Right renal pelvis (tissue), 4 donors: ENCODE results near the gene FSTL4. TPM values are rescaled to one million over a fixed set of nuclear protein-coding genes. Genes with fewer than 3 reads are reported as not detected.
A peak's percentile ranks its signal among the peaks of the same experiment; 100 is the strongest.

Experiments used
- DNase-seq, 4 donors: peaks; one replicate each; pipeline ENCODE4 v3.0.0-alpha.2; 2013; ENCODE audit warnings: low read depth in 4 of 4, low spot score in 3 of 4, missing footprints in 1 of 4
- polyA plus RNA-seq, 4 donors: library from polyadenylated mRNA; unstranded; fragments of 120-200 nt; gene quantifications; one replicate each; pipeline ENCODE4 v1.2.1, GENCODE V29; 2013; ENCODE audit not compliant: insufficient read length in 4 of 4

The FSTL4 gene
- 1 to 10 TPM in 1 of 4 donors, under 1 TPM in 3; 0.74 to 1.1 (median 0.86) TPM for polyA plus RNA-seq

GRCh38 chr5:133612249-133612860 is at the start of gene FSTL4:
Gene FSTL4 (minus strand): TSS chr5:133612541.
- no peak for DNase-seq

GRCh38 chr5:133661389-133661788 is 49.0 kb upstream of the FSTL4 start:
- DNase-seq: no peak

- DNase-seq: no peak
These were observed 46.0 kb upstream of the FSTL4 start for GRCh38 chr5:133658327-133658726.

GRCh38 chr5:133657036-133657435 is 44.7 kb upstream of the FSTL4 start:
- no peak for DNase-seq

- no peak for DNase-seq
These were observed 43.6 kb upstream of the FSTL4 start for GRCh38 chr5:133655966-133656365.

GRCh38 chr5:133653760-133654049 is 41.4 kb upstream of the FSTL4 start:
- peak in 2 of 4 donors; percentile 3 to 8 for DNase-seq

- no peak for DNase-seq
These were observed 40.8 kb upstream of the FSTL4 start for GRCh38 chr5:133652951-133653759.

GRCh38 chr5:133644000-133644865 is 31.9 kb upstream of the FSTL4 start:
- no peak for DNase-seq

- no peak for DNase-seq
These were observed 31.0 kb upstream of the FSTL4 start for GRCh38 chr5:133643365-133643764.

GRCh38 chr5:133642153-133642722 is 29.9 kb upstream of the FSTL4 start:
- DNase-seq: no peak

GRCh38 chr5:133641683-133642082 is 29.3 kb upstream of the FSTL4 start:
- DNase-seq: no peak

GRCh38 chr5:133639850-133640528 is 27.6 kb upstream of the FSTL4 start:
- DNase-seq: no peak

GRCh38 chr5:133638436-133638835 is 26.1 kb upstream of the FSTL4 start:
- no peak for DNase-seq

GRCh38 chr5:133637206-133637605 is 24.9 kb upstream of the FSTL4 start:
- no peak for DNase-seq

- DNase-seq: no peak
These were observed 22.7 kb upstream of the FSTL4 start for GRCh38 chr5:133635051-133635450.

GRCh38 chr5:133627180-133627579 is 14.8 kb upstream of the FSTL4 start:
- DNase-seq: no peak

GRCh38 chr5:133624316-133624715 is 12.0 kb upstream of the FSTL4 start:
- DNase-seq: no peak

GRCh38 chr5:133618141-133618540 is 5.8 kb upstream of the FSTL4 start:
- DNase-seq: no peak

GRCh38 chr5:133613743-133614142 is 1.4 kb upstream of the FSTL4 start:
- DNase-seq: no peak

- no peak for DNase-seq
These were observed 843 bp upstream of the FSTL4 start for GRCh38 chr5:133613184-133613583.
